GM23338 (cell line): ENCODE results near the gene ATIC.

Source experiments
- POLR2AphosphoS5 ChIP-seq: IDR thresholded peaks from 2 replicates; pipeline ENCODE4 v1.6.1; 2016; ENCODE audit warnings: antibody characterized with exemption, low read depth
- TF ChIP-seq, protein P1 (sequence below): IDR thresholded peaks from 2 replicates; pipeline ENCODE4 v1.6.1; 2016; ENCODE audit warnings: antibody characterized with exemption
- TF ChIP-seq, protein P2 (sequence below), 2 experiments: fragments of 200-600 bp in 1 of 2; sonication (generic) in 1 of 2; conservative IDR thresholded peaks; 2 replicates each; pipeline versions ENCODE4 v1.5.1 to v1.6.1; 2016 to 2017; ENCODE audit warnings: antibody characterized with exemption in 2 of 2, low read depth in 2 of 2, mild to moderate bottlenecking in 2 of 2, moderate library complexity in 1 of 2

DNA sequence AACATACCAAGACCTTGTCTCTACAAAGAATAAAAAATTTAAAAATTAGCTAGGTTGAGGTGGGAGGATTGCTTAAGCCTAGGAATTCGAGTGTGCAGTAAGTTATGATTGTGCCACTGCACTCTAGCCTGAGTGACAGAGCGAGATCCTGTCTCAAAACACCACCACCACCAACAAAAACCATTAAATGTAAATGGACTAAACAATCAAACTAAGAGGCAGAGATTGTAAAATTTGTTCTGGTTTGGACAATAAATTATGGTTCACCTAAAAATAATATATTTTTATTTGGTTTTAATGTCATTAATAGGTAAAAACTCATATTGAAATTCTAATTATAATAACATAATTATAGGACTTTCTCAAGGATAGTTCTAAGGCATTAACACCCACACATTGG lies 9.9 kb upstream of the ATIC start:
- no peak for TF ChIP-seq POLR2AphosphoS5
- TF ChIP-seq, protein P1, sequence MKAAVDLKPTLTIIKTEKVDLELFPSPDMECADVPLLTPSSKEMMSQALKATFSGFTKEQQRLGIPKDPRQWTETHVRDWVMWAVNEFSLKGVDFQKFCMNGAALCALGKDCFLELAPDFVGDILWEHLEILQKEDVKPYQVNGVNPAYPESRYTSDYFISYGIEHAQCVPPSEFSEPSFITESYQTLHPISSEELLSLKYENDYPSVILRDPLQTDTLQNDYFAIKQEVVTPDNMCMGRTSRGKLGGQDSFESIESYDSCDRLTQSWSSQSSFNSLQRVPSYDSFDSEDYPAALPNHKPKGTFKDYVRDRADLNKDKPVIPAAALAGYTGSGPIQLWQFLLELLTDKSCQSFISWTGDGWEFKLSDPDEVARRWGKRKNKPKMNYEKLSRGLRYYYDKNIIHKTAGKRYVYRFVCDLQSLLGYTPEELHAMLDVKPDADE = no peak
- TF ChIP-seq, protein P2, sequence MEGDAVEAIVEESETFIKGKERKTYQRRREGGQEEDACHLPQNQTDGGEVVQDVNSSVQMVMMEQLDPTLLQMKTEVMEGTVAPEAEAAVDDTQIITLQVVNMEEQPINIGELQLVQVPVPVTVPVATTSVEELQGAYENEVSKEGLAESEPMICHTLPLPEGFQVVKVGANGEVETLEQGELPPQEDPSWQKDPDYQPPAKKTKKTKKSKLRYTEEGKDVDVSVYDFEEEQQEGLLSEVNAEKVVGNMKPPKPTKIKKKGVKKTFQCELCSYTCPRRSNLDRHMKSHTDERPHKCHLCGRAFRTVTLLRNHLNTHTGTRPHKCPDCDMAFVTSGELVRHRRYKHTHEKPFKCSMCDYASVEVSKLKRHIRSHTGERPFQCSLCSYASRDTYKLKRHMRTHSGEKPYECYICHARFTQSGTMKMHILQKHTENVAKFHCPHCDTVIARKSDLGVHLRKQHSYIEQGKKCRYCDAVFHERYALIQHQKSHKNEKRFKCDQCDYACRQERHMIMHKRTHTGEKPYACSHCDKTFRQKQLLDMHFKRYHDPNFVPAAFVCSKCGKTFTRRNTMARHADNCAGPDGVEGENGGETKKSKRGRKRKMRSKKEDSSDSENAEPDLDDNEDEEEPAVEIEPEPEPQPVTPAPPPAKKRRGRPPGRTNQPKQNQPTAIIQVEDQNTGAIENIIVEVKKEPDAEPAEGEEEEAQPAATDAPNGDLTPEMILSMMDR (conservative IDR thresholded peaks at IDR 0.05; ENCODE audit: low read depth in 2 of 2) = no peak
